SH-SY5Y (cell line): ENCODE data around the gene TMEM17.

Source experiments
- GATA2 ChIP-seq: IDR thresholded peaks from 2 replicates; pipeline ENCODE4 v1.6.1; 2011; ENCODE audit warnings: mild to moderate bottlenecking, low read depth, low read length
- GATA3 ChIP-seq: IDR thresholded peaks from 2 replicates; pipeline ENCODE4 v1.6.1; 2011; ENCODE audit warnings: low read depth, mild to moderate bottlenecking, low read length, moderate library complexity

TMEM17 gene

GRCh38 chr2:62459106-62459505 lies 46.9 kb downstream of the TMEM17 start:
- TF ChIP-seq GATA2 = no peak

- TF ChIP-seq GATA3 (no peak), GATA2 (no peak)
Observed at GRCh38 chr2:62458671-62459081, 47.3 kb downstream of the TMEM17 start.

GRCh38 chr2:62458206-62458641 lies 47.8 kb downstream of the TMEM17 start:
- TF ChIP-seq GATA2 (no peak), GATA3 (no peak)

DNA sequence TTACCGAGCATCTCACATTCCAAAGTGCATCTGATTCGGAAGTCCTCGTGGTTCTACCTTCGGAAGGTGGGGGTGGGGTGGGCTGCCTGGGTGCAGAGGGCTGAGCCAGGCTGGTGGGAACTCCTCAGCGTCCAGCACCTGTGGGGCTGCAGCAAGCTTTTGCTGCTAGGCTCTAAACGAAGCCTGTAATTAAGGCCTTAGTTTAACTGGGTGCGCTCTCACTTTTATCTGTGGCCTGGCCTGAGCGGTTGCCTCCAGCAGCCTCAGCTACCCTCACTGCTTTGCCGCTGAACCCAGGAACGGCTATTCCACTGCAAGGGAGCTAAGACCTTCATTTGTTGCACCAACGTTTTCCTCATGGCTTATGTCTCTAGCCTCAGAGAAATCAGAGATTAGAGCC lies 48.4 kb downstream of the TMEM17 start:
- TF ChIP-seq GATA2 = no peak
- no peak for TF ChIP-seq GATA3

DNA sequence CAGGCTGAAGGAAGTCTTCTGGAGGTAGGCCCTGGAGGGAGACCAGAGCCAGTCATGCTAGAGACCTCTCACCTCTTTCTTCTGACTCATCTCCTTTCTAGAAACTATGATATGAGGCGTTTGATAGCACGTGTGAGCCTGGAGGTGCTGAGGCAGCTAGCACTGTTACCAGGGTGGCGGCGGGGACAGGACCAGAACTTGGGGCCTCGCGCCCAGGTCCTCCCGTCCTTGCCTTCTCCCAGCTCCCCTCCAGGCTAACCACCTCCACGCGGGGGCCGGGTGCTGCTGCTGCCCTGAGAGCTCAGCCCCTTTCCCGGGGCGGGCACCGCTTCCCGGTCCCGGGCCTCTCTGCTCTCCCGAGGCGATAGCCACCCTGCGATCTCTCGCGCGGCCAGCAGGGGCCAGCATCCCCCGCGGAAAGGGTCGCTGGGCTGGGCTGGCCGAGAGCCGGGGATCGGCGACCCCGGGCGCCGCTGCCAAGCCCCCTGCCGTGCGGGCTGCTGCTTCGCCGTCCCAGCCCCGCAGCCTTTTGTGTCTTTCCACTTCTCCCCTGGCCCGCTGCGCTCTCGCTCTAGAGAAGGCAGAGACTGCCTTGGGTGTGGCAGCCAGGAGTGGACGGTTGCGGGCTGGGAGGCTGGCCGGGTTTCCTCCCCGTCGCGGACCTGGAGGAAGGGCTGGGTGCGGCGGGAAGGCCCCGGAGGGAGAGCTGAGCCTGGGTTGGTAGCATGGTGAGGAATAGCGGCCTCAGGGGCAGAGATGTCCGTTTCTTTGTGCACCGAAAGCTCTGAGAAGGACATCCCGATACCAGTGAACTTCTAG lies 49.1 kb downstream of the TMEM17 start:
- no peak for TF ChIP-seq GATA3
- TF ChIP-seq GATA2 = no peak

DNA sequence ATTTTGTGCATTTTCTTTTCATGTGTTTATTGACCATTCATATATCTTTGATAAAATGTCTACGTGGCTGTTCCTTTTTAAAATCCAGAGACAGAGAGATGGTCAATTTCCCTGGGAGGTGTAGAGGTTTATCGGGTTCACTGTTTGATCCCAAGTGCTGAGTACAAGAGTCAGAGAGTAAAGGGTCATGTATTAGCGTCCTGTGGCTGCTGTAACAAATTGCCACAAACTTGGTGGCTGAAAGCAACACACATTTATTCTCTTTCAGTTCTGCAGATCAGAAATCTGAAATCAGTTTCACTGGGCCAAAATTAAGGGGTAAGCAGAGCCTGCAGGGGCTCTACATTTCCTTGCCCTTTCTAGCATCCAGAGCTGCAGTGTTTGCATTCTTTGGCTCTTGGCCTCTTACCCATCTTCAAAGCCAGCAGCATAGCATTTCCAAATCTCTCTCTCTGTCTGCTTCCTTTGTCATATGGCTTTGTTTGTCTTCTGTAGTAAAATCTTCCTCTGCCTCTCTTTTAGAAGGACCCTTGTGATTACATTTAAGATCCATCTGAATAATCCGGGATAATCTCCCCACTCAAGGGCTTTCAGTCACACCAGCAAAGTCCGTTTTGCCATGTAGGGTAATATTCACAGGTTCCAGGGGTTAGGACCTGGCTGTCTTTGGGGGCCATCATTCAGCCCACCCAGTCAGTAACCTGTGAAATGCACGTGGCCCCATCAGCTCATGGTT lies 49.9 kb downstream of the TMEM17 start:
- no peak for TF ChIP-seq GATA3
- no peak for TF ChIP-seq GATA2

GRCh38 chr2:62453955-62454354 lies 52.0 kb downstream of the TMEM17 start:
- TF ChIP-seq GATA3 (no peak), GATA2 (no peak)

DNA sequence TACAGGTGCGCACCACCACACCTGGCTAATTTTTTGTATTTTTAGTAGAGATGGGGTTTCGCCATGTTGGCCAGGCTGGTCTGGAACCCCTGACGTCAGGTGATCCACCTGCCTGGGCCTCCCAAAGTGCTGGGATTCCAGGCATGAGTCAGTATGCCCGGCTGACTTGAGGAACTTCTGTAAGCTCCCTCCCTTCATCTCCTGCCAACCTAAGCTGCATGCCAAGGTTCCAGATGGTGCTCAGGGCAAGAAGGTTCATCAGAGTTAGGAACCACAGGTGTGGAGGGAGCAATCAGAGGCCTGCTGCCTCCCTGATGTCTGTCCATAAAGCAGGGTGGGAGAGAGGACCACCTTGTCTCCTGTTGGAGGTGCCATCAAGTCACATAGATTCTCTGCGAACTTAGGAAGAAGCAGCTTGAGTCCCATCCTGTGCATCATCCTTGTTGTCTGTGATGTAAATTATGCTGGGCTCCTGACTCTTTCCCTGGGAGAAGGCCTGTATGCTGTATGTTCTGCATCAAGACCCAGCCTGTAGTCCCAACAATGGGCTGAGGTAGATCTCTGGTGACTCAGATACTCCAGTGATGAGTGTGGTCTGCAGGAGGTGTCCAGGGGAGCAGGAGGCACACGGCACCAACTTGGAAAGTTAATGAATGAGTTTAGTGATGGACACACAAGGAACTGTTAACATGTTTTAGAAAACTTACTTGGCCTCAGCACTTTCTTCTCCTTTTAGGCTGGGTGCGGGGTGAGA lies 53.1 kb downstream of the TMEM17 start:
- TF ChIP-seq GATA3 = no peak
- TF ChIP-seq GATA2 = no peak

DNA sequence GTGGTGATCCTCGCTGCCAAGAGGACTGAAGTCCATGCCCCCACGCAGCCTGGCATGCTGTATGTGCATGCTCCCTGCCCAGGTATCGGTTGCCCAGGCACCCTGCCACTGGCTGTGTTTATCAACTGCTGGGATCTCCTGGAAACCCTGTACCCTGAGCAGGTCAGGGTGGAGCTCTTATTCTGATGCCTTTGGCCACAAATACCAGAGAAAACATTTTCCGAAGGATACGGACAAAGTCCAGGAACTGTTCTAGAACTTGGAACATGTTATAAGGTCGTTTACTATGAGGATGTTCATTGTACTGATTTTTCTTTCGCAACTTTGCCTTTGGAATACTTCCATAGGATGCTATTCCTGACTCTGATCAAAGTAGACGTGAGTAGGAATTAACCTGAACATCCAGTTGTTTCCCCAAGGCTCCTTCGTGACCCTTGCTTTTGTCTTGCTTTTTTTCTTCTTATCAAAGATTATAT lies 55.2 kb downstream of the TMEM17 start:
- TF ChIP-seq GATA3 (no peak), GATA2 (no peak)
